ENCODE data around the gene MUS81.

Gene MUS81

GRCh38 chr11:65861533-65862183 lies 1.4 kb downstream of the MUS81 start:
- no peak for DNase-seq

- no peak for DNase-seq
Observed at GRCh38 chr11:65862191-65862735, 2.0 kb downstream of the MUS81 start.

- no peak for DNase-seq
Observed at GRCh38 chr11:65862941-65863888, 3.0 kb downstream of the MUS81 start.

- DNase-seq: no peak
Observed at GRCh38 chr11:65863889-65864705, 3.9 kb downstream of the MUS81 start.

- no peak for DNase-seq
Observed at GRCh38 chr11:65864706-65865471, 4.7 kb downstream of the MUS81 start.

- DNase-seq: no peak
Observed at GRCh38 chr11:65865550-65866172, 5.4 kb downstream of the MUS81 start.

- DNase-seq: no peak
Observed at GRCh38 chr11:65866509-65867283, 6.5 kb downstream of the MUS81 start.

GRCh38 chr11:65867284-65868071 lies 7.2 kb downstream of the MUS81 start:
- no peak for DNase-seq

GRCh38 chr11:65868076-65868667 lies 7.9 kb downstream of the MUS81 start:
- DNase-seq: no peak

GRCh38 chr11:65868907-65869306 lies 8.7 kb downstream of the MUS81 start:
- DNase-seq: no peak

GRCh38 chr11:65869643-65870306 lies 9.5 kb downstream of the MUS81 start:
- no peak for DNase-seq

- no peak for DNase-seq
Observed at GRCh38 chr11:65870307-65870658, 10.1 kb downstream of the MUS81 start.

GRCh38 chr11:65870706-65871681 lies 10.8 kb downstream of the MUS81 start:
- no peak for DNase-seq

- no peak for DNase-seq
Observed at GRCh38 chr11:65871811-65872548, 11.7 kb downstream of the MUS81 start.

GRCh38 chr11:65872586-65873317 lies 12.5 kb downstream of the MUS81 start, which contains the start of gene EFEMP2:
Gene EFEMP2, minus strand, starts transcription at chr11:65872800. Its CDS starts 446 bp downstream, at chr11:65872354.
- DNase-seq: no peak

All from bone marrow (tissue), 2 donors.